Measurements from ENCODE around the gene CUL1. TPM values are rescaled to one million over a fixed set of nuclear protein-coding genes. Genes with fewer than 3 reads are reported as not detected.

Gene CUL1
- total and polyA plus RNA-seq, 12 donors = 14.0 to 53.4 (median 43.5) TPM

GRCh38 chr7:148694631-148695030 is 4.1 kb upstream of the CUL1 start:
- no peak for ATAC-seq
- WGBS, 2 donors = 91 to 96% methylated on average over 5 of the region's 5 CpGs
- peaks cover 0 to 16% (median 8%) of the 10 kb centered on the region in 9 donors for H3K4me1 ChIP-seq
- no peaks in the 10 kb centered on the region for H3K9me3 ChIP-seq
- H3K27me3 ChIP-seq = no peaks in the 10 kb centered on the region
- no peak overlapping the region for H3K27ac ChIP-seq
- no peak for TF ChIP-seq CTCF (IDR thresholded peaks at IDR 0.05)
- H3K4me3 ChIP-seq = no peak overlapping the region
- intact Hi-C loops (cut with DNase I) = loop anchor here in 5 of 10 donors (5.0 to 10.0 kb wide), 6 partner anchors 120 to 398 kb away; partner anchors contain the start of genes EZH2 (in 2 of the 5) and ZNF786 (in 1 of the 5)
- no peaks in the 10 kb centered on the region for H3K36me3 ChIP-seq
- no peak for DNase-seq

GRCh38 chr7:148695953-148696352 is 2.8 kb upstream of the CUL1 start:
- Histone ChIP-seq H3K4me3 (no peak overlapping the region), H3K27me3 (no peaks in the 10 kb centered on the region), H3K36me3 (no peaks in the 10 kb centered on the region), H3K4me1 (peaks cover 7 to 27% (median 19%) of the 10 kb centered on the region in 9 donors), H3K27ac (no peak overlapping the region), H3K9me3 (no peaks in the 10 kb centered on the region)
- DNase-seq (no peak), ATAC-seq (no peak)
- intact Hi-C loops (cut with DNase I) = loop anchor here in 5 of 10 donors (5.0 to 10.0 kb wide), 6 partner anchors 121 to 396 kb away; partner anchors contain the start of genes EZH2 (in 2 of the 5) and ZNF786 (in 1 of the 5)
- no peak for TF ChIP-seq CTCF (IDR thresholded peaks at IDR 0.05)
- WGBS, 2 donors = 94 to 95% methylated on average over 3 of the region's 3 CpGs

- ATAC-seq (no peak), DNase-seq (no peak)
- intact Hi-C loops (cut with DNase I) = loop anchor here in 5 of 10 donors (5.0 to 10.0 kb wide), 6 partner anchors 122 to 396 kb away; partner anchors contain the start of genes EZH2 (in 2 of the 5) and ZNF786 (in 1 of the 5)
- peak overlapping the region in 7 of 10 donors; percentile 90 to 100 (median 98) for H3K27ac ChIP-seq
- H3K36me3 ChIP-seq = no peaks in the 10 kb centered on the region
- 88 to 94% methylated on average over 5 of the region's 5 CpGs for WGBS, 2 donors
- peak overlapping the region in 1 of 10 donors; percentile 94 for H3K4me3 ChIP-seq
- no peaks in the 10 kb centered on the region for H3K27me3 ChIP-seq
- peaks cover 10 to 36% (median 27%) of the 10 kb centered on the region in 9 donors for H3K4me1 ChIP-seq
- TF ChIP-seq CTCF (IDR thresholded peaks at IDR 0.05) = no peak
- H3K9me3 ChIP-seq = no peaks in the 10 kb centered on the region
Measured at GRCh38 chr7:148696787-148697186, 1.9 kb upstream of the CUL1 start.

GRCh38 chr7:148697256-148698006 is 1.3 kb upstream of the CUL1 start:
- Histone ChIP-seq H3K4me3 (peak overlapping the region; percentile 50 to 97 (median 93)), H3K27ac (peak overlapping the region; percentile 89 to 100 (median 96)), H3K27me3 (no peaks in the 10 kb centered on the region), H3K36me3 (no peaks in the 10 kb centered on the region), H3K9me3 (no peaks in the 10 kb centered on the region), H3K4me1 (peaks cover 10 to 42% (median 34%) of the 10 kb centered on the region in 9 donors)
- TF ChIP-seq CTCF (IDR thresholded peaks at IDR 0.05) = no peak
- intact Hi-C loops (cut with DNase I) = loop anchor here in 5 of 10 donors (5.0 to 10.0 kb wide), 6 partner anchors 123 to 395 kb away; partner anchors contain the start of genes EZH2 (in 2 of the 5) and ZNF786 (in 1 of the 5)
- 17 to 26% methylated on average over 18 of the region's 18 CpGs for WGBS, 2 donors
- DNase-seq (peak; percentile 27 to 67), ATAC-seq (peak in 7 of 8 donors; percentile 5 to 74 (median 50))
